GM12875 (cell line): ENCODE data around the gene ISOC2.

Experiments
- H3K4me3 ChIP-seq: one replicate; pipeline ENCODE4 v1.5.1; 2011; ENCODE audit warnings: low read depth, low read length, control low read depth
- TF ChIP-seq, protein P1 (sequence below): IDR thresholded peaks from 2 replicates; pipeline ENCODE4 v1.5.1; 2011; ENCODE audit warnings: low read depth, mild to moderate bottlenecking, control low read depth, inconsistent platforms, low read length, moderate library complexity, borderline replicate concordance; ENCODE audit not compliant: insufficient read depth

ISOC2 gene

GRCh38 chr19:55465460-55466240 is 4.2 kb upstream of the ISOC2 start:
- TF ChIP-seq, protein P1, sequence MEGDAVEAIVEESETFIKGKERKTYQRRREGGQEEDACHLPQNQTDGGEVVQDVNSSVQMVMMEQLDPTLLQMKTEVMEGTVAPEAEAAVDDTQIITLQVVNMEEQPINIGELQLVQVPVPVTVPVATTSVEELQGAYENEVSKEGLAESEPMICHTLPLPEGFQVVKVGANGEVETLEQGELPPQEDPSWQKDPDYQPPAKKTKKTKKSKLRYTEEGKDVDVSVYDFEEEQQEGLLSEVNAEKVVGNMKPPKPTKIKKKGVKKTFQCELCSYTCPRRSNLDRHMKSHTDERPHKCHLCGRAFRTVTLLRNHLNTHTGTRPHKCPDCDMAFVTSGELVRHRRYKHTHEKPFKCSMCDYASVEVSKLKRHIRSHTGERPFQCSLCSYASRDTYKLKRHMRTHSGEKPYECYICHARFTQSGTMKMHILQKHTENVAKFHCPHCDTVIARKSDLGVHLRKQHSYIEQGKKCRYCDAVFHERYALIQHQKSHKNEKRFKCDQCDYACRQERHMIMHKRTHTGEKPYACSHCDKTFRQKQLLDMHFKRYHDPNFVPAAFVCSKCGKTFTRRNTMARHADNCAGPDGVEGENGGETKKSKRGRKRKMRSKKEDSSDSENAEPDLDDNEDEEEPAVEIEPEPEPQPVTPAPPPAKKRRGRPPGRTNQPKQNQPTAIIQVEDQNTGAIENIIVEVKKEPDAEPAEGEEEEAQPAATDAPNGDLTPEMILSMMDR = no peak
- H3K4me3 ChIP-seq = no peak overlapping the region

DNA sequence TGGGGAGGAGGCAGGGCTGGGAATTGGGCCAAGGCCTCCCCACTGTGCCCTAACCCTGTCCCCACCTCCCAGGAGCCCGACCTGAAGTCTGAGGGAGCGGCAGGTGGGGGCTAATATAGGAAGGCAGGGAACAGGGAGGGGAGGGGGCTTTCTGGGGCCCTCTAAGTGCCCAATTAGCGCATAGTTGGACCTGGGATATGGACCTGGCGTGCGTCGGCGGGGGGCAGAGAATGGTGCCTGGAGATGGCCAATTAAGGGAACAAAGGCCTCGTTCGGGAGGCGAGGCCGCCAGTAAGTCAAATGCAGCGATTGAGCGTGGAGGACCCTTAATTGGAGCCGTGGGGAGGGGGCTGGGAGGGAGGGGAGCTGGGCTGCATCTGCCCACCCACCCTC is 3.2 kb upstream of the ISOC2 start, which contains the start of gene C19orf85:
Gene C19orf85 (minus strand): TSS at position 90 of the 393 bp plus-strand sequence. CDS start 197 bp downstream, outside the sequence.
- TF ChIP-seq, protein P1 = no peak
- no peak within 1 kb of the TSS for H3K4me3 ChIP-seq

- H3K4me3 ChIP-seq = no peak overlapping the region
- TF ChIP-seq, protein P1 = no peak
Measured at GRCh38 chr19:55464039-55464661, 2.7 kb upstream of the ISOC2 start.

DNA sequence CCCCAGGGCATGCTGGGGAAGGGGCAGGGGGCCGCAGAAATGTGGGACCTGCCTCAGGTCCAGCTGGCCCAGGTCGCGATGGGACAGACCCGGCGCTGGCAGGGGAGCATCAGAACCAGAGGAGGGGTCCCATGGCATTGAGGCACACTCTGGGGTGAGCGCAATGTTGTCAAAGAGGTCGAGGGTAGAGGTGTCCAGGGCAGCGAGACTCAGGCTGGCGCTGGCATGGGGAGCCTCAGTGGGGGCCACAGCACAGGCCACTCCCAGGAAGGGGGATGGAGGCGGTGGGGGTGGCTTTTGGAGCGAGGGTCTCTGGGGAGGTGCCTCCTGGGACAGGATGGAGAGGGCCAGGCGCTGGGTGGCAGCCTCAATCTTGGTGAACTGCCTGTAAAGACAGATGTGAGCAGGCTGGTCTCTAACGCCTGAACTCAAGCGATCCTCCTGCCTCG is 2.2 kb upstream of the ISOC2 start:
- H3K4me3 ChIP-seq = no peak overlapping the region
- TF ChIP-seq, protein P1 = no peak

GRCh38 chr19:55462722-55463121 is 1.3 kb upstream of the ISOC2 start:
- no peak overlapping the region for H3K4me3 ChIP-seq
- TF ChIP-seq, protein P1 = no peak

- H3K4me3 ChIP-seq = peak overlapping the region; percentile 46
- TF ChIP-seq, protein P1 = no peak
Measured at GRCh38 chr19:55461974-55462626, 658 bp upstream of the ISOC2 start.
